ENCODE measurements around the gene CDK14. TPM values are rescaled to one million over a fixed set of nuclear protein-coding genes. Genes with fewer than 3 reads are reported as not detected.

Gene CDK14
- total and polyA plus RNA-seq, 10 of the 15 experiments (the other 5 are each of a cell fraction or from before 2014, with no cell fraction given), result 6.5 to 61.3 (median 24.2) TPM

DNA sequence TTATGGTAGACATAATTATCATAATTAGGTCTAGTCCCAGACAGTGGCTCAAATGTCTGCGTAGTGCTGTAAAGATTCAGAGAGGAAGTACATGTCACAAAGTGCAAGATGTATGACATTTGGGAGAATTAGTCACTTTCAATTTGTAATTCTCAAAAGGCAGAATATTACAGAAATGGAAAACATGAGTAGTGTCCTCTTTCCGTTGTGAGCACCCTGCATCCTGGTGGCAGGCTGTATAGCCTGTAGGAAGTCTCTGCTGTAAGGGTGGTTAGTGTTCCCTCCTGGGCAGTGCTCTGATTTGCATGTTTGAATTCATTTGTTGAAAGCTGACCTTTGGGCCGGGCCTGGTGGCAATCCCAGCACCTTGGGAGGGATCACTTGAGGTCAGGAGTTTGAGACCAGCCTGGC lies 17.0 kb downstream of the CDK14 start (continued):
- TF ChIP-seq, protein P1, sequence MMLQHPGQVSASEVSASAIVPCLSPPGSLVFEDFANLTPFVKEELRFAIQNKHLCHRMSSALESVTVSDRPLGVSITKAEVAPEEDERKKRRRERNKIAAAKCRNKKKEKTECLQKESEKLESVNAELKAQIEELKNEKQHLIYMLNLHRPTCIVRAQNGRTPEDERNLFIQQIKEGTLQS (IDR thresholded peaks at IDR 0.05; ENCODE audit: borderline replicate concordance, extremely low read depth, low read depth, low read length), result no peak
- TF ChIP-seq TCF7 (IDR thresholded peaks at IDR 0.05; ENCODE audit: borderline replicate concordance), result 0 out of 2 replicates have a peak, but pooled peaks have one; percentile 18
- TF ChIP-seq NR2C2 (IDR thresholded peaks at IDR 0.05; ENCODE audit: borderline replicate concordance, control insufficient read depth, insufficient read length, low read depth), result no peak
- no peak for TF ChIP-seq HDAC6 (IDR thresholded peaks at IDR 0.05; ENCODE audit: unreplicated experiment)
- no peak for TF ChIP-seq CHD1 (IDR thresholded peaks at IDR 0.05; ENCODE audit: low read depth, low read length)
- no peak for TF ChIP-seq ZNF384 (IDR thresholded peaks at IDR 0.05; ENCODE audit: borderline replicate concordance, low read depth, low read length)
- TF ChIP-seq JUND (IDR thresholded peaks at IDR 0.05; ENCODE audit: low read depth, low read length), result no peak
- TF ChIP-seq, protein P2, sequence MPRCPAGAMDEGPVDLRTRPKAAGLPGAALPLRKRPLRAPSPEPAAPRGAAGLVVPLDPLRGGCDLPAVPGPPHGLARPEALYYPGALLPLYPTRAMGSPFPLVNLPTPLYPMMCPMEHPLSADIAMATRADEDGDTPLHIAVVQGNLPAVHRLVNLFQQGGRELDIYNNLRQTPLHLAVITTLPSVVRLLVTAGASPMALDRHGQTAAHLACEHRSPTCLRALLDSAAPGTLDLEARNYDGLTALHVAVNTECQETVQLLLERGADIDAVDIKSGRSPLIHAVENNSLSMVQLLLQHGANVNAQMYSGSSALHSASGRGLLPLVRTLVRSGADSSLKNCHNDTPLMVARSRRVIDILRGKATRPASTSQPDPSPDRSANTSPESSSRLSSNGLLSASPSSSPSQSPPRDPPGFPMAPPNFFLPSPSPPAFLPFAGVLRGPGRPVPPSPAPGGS (IDR thresholded peaks at IDR 0.05; ENCODE audit: borderline replicate concordance, insufficient read depth, low read depth, low read length, poor library complexity, severe bottlenecking), result no peak
- no peak for TF ChIP-seq CBX3 (IDR thresholded peaks at IDR 0.05; ENCODE audit: borderline replicate concordance, low read depth)
- no peak for TF ChIP-seq YY1 (IDR thresholded peaks at IDR 0.05; ENCODE audit: low read depth, low read length)
- TF ChIP-seq WRNIP1 (IDR thresholded peaks at IDR 0.05; ENCODE audit: borderline replicate concordance, low read depth, low read length), result no peak
- no peak for TF ChIP-seq POLR2AphosphoS5 (IDR thresholded peaks at IDR 0.05; ENCODE audit: low read length)
- TF ChIP-seq SREBF1 (IDR thresholded peaks at IDR 0.05; ENCODE audit: low read length), result no peak
- no peak for TF ChIP-seq RB1 (IDR thresholded peaks at IDR 0.05; ENCODE audit: borderline replicate concordance)
- no peak for TF ChIP-seq NRF1 (conservative IDR thresholded peaks at IDR 0.05; ENCODE audit: low read depth, low read length)
- no peak for TF ChIP-seq ZNF622 (IDR thresholded peaks at IDR 0.05)
- no peak for TF ChIP-seq KLF5 (IDR thresholded peaks at IDR 0.05; ENCODE audit: partially characterized antibody)
- no peak for TF ChIP-seq YBX1 (IDR thresholded peaks at IDR 0.05)
- TF ChIP-seq, protein P3, sequence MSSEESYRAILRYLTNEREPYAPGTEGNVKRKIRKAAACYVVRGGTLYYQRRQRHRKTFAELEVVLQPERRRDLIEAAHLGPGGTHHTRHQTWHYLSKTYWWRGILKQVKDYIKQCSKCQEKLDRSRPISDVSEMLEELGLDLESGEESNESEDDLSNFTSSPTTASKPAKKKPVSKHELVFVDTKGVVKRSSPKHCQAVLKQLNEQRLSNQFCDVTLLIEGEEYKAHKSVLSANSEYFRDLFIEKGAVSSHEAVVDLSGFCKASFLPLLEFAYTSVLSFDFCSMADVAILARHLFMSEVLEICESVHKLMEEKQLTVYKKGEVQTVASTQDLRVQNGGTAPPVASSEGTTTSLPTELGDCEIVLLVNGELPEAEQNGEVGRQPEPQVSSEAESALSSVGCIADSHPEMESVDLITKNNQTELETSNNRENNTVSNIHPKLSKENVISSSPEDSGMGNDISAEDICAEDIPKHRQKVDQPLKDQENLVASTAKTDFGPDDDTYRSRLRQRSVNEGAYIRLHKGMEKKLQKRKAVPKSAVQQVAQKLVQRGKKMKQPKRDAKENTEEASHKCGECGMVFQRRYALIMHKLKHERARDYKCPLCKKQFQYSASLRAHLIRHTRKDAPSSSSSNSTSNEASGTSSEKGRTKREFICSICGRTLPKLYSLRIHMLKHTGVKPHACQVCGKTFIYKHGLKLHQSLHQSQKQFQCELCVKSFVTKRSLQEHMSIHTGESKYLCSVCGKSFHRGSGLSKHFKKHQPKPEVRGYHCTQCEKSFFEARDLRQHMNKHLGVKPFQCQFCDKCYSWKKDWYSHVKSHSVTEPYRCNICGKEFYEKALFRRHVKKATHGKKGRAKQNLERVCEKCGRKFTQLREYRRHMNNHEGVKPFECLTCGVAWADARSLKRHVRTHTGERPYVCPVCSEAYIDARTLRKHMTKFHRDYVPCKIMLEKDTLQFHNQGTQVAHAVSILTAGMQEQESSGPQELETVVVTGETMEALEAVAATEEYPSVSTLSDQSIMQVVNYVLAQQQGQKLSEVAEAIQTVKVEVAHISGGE (CRISPR knock-in tag; IDR thresholded peaks at IDR 0.05), result no peak
- TF ChIP-seq, protein P4, sequence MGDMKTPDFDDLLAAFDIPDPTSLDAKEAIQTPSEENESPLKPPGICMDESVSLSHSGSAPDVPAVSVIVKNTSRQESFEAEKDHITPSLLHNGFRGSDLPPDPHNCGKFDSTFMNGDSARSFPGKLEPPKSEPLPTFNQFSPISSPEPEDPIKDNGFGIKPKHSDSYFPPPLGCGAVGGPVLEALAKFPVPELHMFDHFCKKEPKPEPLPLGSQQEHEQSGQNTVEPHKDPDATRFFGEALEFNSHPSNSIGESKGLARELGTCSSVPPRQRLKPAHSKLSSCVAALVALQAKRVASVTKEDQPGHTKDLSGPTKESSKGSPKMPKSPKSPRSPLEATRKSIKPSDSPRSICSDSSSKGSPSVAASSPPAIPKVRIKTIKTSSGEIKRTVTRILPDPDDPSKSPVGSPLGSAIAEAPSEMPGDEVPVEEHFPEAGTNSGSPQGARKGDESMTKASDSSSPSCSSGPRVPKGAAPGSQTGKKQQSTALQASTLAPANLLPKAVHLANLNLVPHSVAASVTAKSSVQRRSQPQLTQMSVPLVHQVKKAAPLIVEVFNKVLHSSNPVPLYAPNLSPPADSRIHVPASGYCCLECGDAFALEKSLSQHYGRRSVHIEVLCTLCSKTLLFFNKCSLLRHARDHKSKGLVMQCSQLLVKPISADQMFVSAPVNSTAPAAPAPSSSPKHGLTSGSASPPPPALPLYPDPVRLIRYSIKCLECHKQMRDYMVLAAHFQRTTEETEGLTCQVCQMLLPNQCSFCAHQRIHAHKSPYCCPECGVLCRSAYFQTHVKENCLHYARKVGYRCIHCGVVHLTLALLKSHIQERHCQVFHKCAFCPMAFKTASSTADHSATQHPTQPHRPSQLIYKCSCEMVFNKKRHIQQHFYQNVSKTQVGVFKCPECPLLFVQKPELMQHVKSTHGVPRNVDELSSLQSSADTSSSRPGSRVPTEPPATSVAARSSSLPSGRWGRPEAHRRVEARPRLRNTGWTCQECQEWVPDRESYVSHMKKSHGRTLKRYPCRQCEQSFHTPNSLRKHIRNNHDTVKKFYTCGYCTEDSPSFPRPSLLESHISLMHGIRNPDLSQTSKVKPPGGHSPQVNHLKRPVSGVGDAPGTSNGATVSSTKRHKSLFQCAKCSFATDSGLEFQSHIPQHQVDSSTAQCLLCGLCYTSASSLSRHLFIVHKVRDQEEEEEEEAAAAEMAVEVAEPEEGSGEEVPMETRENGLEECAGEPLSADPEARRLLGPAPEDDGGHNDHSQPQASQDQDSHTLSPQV (IDR thresholded peaks at IDR 0.05), result no peak
- no peak for TF ChIP-seq SMAD1 (IDR thresholded peaks at IDR 0.05; ENCODE audit: low read depth, partially characterized antibody)
- peak in 1 of 2 experiments; percentile 41; a peak in 1 of 4 replicates for TF ChIP-seq EP300 (IDR thresholded peaks at IDR 0.05; ENCODE audit: borderline replicate concordance in 1 of 2, control insufficient read depth in 1 of 2, low read depth in 2 of 2, low read length in 2 of 2)

Data from GM12878 (cell line).